GM23338 (cell line): ENCODE measurements around the gene CDIPT. TPM values are rescaled to one million over a fixed set of nuclear protein-coding genes. Genes with fewer than 3 reads are reported as not detected.
"Not testable (repeated sequence)": the region's sequence is repeated elsewhere in the genome, so short reads cannot be mapped to it uniquely, and the experiment has no call there.

Source experiments
- ATAC-seq: fragments of 200-7000 bp; cut with Tn5 transposase; 3 replicates; pipeline ENCODE4 v1.9.1; 2020
- DNase-seq: peaks from one replicate; pipeline ENCODE4 v3.0.0-alpha.2; 2015; ENCODE audit warnings: low spot score
- H2AFZ ChIP-seq: fragments of 200-600 bp; sonication (generic); 2 replicates; pipeline ENCODE4 v1.8.0; 2016; ENCODE audit warnings: antibody characterized with exemption, mild to moderate bottlenecking, moderate library complexity
- H3F3A ChIP-seq: fragments of 200-600 bp; sonication (generic); replicated peaks from 2 replicates; pipeline ENCODE4 v1.8.0; 2017; ENCODE audit warnings: antibody characterized with exemption, mixed run types, low read depth
- H3K27ac ChIP-seq: fragments of 200-600 bp; sonication (generic); 2 replicates; pipeline ENCODE4 v1.6.1; 2016; ENCODE audit warnings: low read depth
- H3K27me3 ChIP-seq: fragments of 200-600 bp; sonication (generic); 2 replicates; pipeline ENCODE4 v1.8.0; 2016; ENCODE audit warnings: mild to moderate bottlenecking, mixed run types, moderate library complexity; ENCODE audit not compliant: insufficient read depth
- H3K36me3 ChIP-seq: fragments of 200-600 bp; sonication (generic); 2 replicates; pipeline ENCODE4 v1.8.0; 2016; ENCODE audit warnings: mild to moderate bottlenecking; ENCODE audit not compliant: insufficient read depth
- H3K4me1 ChIP-seq: fragments of 200-600 bp; sonication (generic); 2 replicates; pipeline ENCODE4 v1.8.0; 2016; ENCODE audit warnings: mild to moderate bottlenecking, moderate library complexity; ENCODE audit not compliant: insufficient read depth
- H3K4me2 ChIP-seq: fragments of 200-600 bp; sonication (generic); 2 replicates; pipeline ENCODE4 v1.7.1; 2017; ENCODE audit warnings: mixed run types
- H3K4me3 ChIP-seq: fragments of 200-600 bp; sonication (generic); 2 replicates; pipeline ENCODE4 v1.6.1; 2016; ENCODE audit warnings: mixed run types
- H3K79me2 ChIP-seq: fragments of 200-600 bp; sonication (generic); replicated peaks from 2 replicates; pipeline ENCODE4 v1.8.0; 2017; ENCODE audit warnings: mild to moderate bottlenecking; ENCODE audit not compliant: insufficient read depth
- H3K9me2 ChIP-seq: fragments of 200-600 bp; sonication (generic); 2 replicates; pipeline ENCODE4 v1.8.0; 2017; ENCODE audit not compliant: insufficient read depth
- H4K20me1 ChIP-seq: fragments of 200-600 bp; sonication (generic); replicated peaks from 2 replicates; pipeline ENCODE4 v1.8.0; 2017; ENCODE audit warnings: mild to moderate bottlenecking; ENCODE audit not compliant: insufficient read depth
- H3K27ac Mint-ChIP-seq: 2 replicates; pipeline ENCODE4 v1.8.0; 2020; ENCODE audit warnings: inconsistent platforms, mild to moderate bottlenecking, moderate library complexity, mixed read lengths
- H3K27me3 Mint-ChIP-seq: 3 replicates; pipeline ENCODE4 v1.8.0; 2022; ENCODE audit warnings: low read depth, mild to moderate bottlenecking, moderate library complexity, mixed read lengths, inconsistent platforms; ENCODE audit not compliant: insufficient read depth, poor library complexity
- H3K36me3 Mint-ChIP-seq: 3 replicates; pipeline ENCODE4 v1.8.0; 2021; ENCODE audit warnings: low read depth, mild to moderate bottlenecking, inconsistent platforms, moderate library complexity, mixed read lengths
- H3K4me1 Mint-ChIP-seq: 3 replicates; pipeline ENCODE4 v1.8.0; 2020; ENCODE audit warnings: mild to moderate bottlenecking, inconsistent platforms, mixed read lengths
- H3K4me3 Mint-ChIP-seq: 3 replicates; pipeline ENCODE4 v1.8.0; 2021; ENCODE audit warnings: moderate library complexity, mild to moderate bottlenecking, inconsistent platforms, mixed read lengths
- H3K9me3 Mint-ChIP-seq: 3 replicates; pipeline ENCODE4 v1.8.0; 2020; ENCODE audit warnings: moderate library complexity, mild to moderate bottlenecking, inconsistent platforms, mixed read lengths
- CTCF ChIP-seq, 2 experiments: fragments of 200-600 bp in 1 of 2; sonication (generic) in 1 of 2; conservative IDR thresholded peaks; 2 replicates each; pipeline versions ENCODE4 v1.5.1 to v1.6.1; 2016 to 2017; ENCODE audit warnings: antibody characterized with exemption in 2 of 2, low read depth in 2 of 2, mild to moderate bottlenecking in 2 of 2, moderate library complexity in 1 of 2
- ETS1 ChIP-seq: IDR thresholded peaks from 2 replicates; pipeline ENCODE4 v1.6.1; 2016; ENCODE audit warnings: antibody characterized with exemption
- EZH2 ChIP-seq: fragments of 200-600 bp; sonication (generic); IDR thresholded peaks from one replicate; pipeline ENCODE4 v1.8.0; 2017; ENCODE audit warnings: antibody characterized with exemption, mild to moderate bottlenecking, low read depth; ENCODE audit not compliant: unreplicated experiment
- EZH2phosphoT487 ChIP-seq: fragments of 200-600 bp; sonication (generic); IDR thresholded peaks from one replicate; pipeline ENCODE4 v1.8.1; 2018; ENCODE audit warnings: antibody characterized with exemption; ENCODE audit not compliant: unreplicated experiment
- JUNB ChIP-seq: IDR thresholded peaks from one replicate; pipeline ENCODE4 v1.6.1; 2016; ENCODE audit warnings: antibody characterized with exemption; ENCODE audit not compliant: unreplicated experiment
- NANOG ChIP-seq: IDR thresholded peaks from 2 replicates; pipeline ENCODE4 v1.6.1; 2016; ENCODE audit warnings: antibody characterized with exemption, borderline replicate concordance
- POLR2AphosphoS5 ChIP-seq: IDR thresholded peaks from 2 replicates; pipeline ENCODE4 v1.6.1; 2016; ENCODE audit warnings: antibody characterized with exemption, low read depth
- STAT1 ChIP-seq: IDR thresholded peaks from one replicate; pipeline ENCODE4 v1.6.1; 2016; ENCODE audit warnings: antibody characterized with exemption; ENCODE audit not compliant: unreplicated experiment
- ZNF114 ChIP-seq: fragments of 250-450 bp; sonication (Bioruptor Pico); IDR thresholded peaks from 2 replicates; pipeline ENCODE4 v1.5.0; 2020; ENCODE audit warnings: mild to moderate bottlenecking, moderate library complexity
- ZNF331 ChIP-seq: fragments of 250-450 bp; sonication (Bioruptor Pico); IDR thresholded peaks from 2 replicates; pipeline ENCODE4 v1.5.0; 2020; ENCODE audit warnings: low read depth, mild to moderate bottlenecking, moderate library complexity
- polyA plus RNA-seq: library from polyadenylated mRNA; unstranded; fragments of >200 nt; fragmentation: Nextera tagmentation; extraction: Ambion mirVana; gene quantifications from 2 replicates; pipeline ENCODE4 v1.2.1, GENCODE V29; 2016
- total RNA-seq: library from RNA; depleted of rRNA; stranded (reverse); fragments of >200 nt; shearing (Covaris generic); gene quantifications from 2 replicates; pipeline ENCODE4 v1.2.3, GENCODE V29; 2014

CDIPT gene
- total and polyA plus RNA-seq, 2 experiments from 2014 or later, result 36.2 to 78.1 TPM

GRCh38 chr16:29910819-29911675 is 48.0 kb upstream of the CDIPT start:
- H3K27ac Mint-ChIP-seq, result peak overlapping the region; percentile 12; the same call in 1 of the 2 replicates
- no peak overlapping the region for H3K4me3 Mint-ChIP-seq
- peaks cover 6% of the 10 kb centered on the region; the same call in 1 of the 2 replicates for H3K4me1 ChIP-seq
- no peak overlapping the region for H3K27ac ChIP-seq
- no peaks in the 10 kb centered on the region for H3K36me3 ChIP-seq
- no peaks in the 10 kb centered on the region for H3K79me2 ChIP-seq
- H2AFZ ChIP-seq, result no peak overlapping the region
- no peaks in the 10 kb centered on the region for H3K27me3 ChIP-seq
- peaks cover 11% of the 10 kb centered on the region for H3K27me3 Mint-ChIP-seq
- H3F3A ChIP-seq, result no peaks in the 10 kb centered on the region
- no peak overlapping the region for H3K4me2 ChIP-seq
- no peaks in the 10 kb centered on the region; the same call in none of the 2 replicates for H4K20me1 ChIP-seq
- H3K9me3 Mint-ChIP-seq, result no peaks in the 10 kb centered on the region
- H3K36me3 Mint-ChIP-seq, result peaks cover 4% of the 10 kb centered on the region
- no peak overlapping the region for H3K4me3 ChIP-seq
- peak; percentile 16 for DNase-seq
- peak in 1 of 2 experiments; percentile 24; a peak in 3 of 4 replicates for TF ChIP-seq CTCF (conservative IDR thresholded peaks at IDR 0.05; ENCODE audit: low read depth in 2 of 2)
- no peak for TF ChIP-seq EZH2phosphoT487
- no peak; the same call in 1 of the 2 replicates for TF ChIP-seq POLR2AphosphoS5
- no peak for TF ChIP-seq ZNF331 (CRISPR knock-in tag)
- H3K9me2 ChIP-seq, result no peaks in the 10 kb centered on the region
- peak; percentile 32 for ATAC-seq
- H3K4me1 Mint-ChIP-seq, result peaks cover 12% of the 10 kb centered on the region

GRCh38 chr16:29909851-29910250 is 46.8 kb upstream of the CDIPT start:
- not testable (repeated sequence) for H4K20me1 ChIP-seq, H3K4me2 ChIP-seq, H3K27ac Mint-ChIP-seq, H3K4me3 Mint-ChIP-seq, H3F3A ChIP-seq, H3K36me3 ChIP-seq, H3K4me1 ChIP-seq, H3K4me3 ChIP-seq, H3K9me2 ChIP-seq, H3K27ac ChIP-seq, DNase-seq, H2AFZ ChIP-seq, H3K9me3 Mint-ChIP-seq, H3K27me3 ChIP-seq, ATAC-seq, H3K79me2 ChIP-seq
- peaks cover 12% of the 10 kb centered on the region for H3K36me3 Mint-ChIP-seq
- peaks cover 12% of the 10 kb centered on the region for H3K4me1 Mint-ChIP-seq
- peaks cover 15% of the 10 kb centered on the region for H3K27me3 Mint-ChIP-seq

GRCh38 chr16:29909391-29909790 is 46.4 kb upstream of the CDIPT start:
- Histone ChIP-seq H3K9me2 (no peaks in the 10 kb centered on the region), H3K27ac (no peak overlapping the region), H3K4me3 (no peak overlapping the region), H3K4me2 (no peak overlapping the region), H4K20me1 (no peaks in the 10 kb centered on the region; the same call in none of the 2 replicates), H3K4me1 (peaks cover 6% of the 10 kb centered on the region; the same call in 1 of the 2 replicates), H2AFZ (no peak overlapping the region), H3K27me3 (no peaks in the 10 kb centered on the region), H3K36me3 (no peaks in the 10 kb centered on the region), H3K79me2 (no peaks in the 10 kb centered on the region), H3F3A (no peaks in the 10 kb centered on the region)
- Mint-ChIP-seq H3K9me3 (no peaks in the 10 kb centered on the region), H3K27ac (no peak overlapping the region), H3K36me3 (peaks cover 15% of the 10 kb centered on the region), H3K4me1 (peaks cover 12% of the 10 kb centered on the region), H3K4me3 (no peak overlapping the region), H3K27me3 (peaks cover 14% of the 10 kb centered on the region)
- DNase-seq (no peak), ATAC-seq (no peak)
- TF ChIP-seq ETS1 (no peak), EZH2 (no peak), POLR2AphosphoS5 (no peak), STAT1 (no peak), ZNF114 (CRISPR knock-in tag) (no peak), NANOG (no peak), CTCF (conservative IDR thresholded peaks at IDR 0.05; ENCODE audit: low read depth in 2 of 2) (no peak), JUNB (no peak)
